NB4 (cell line): Measurements from ENCODE around the gene DPY19L3.

Experiments used
- POLR2A ChIP-seq: IDR thresholded peaks from 2 replicates; pipeline ENCODE4 v1.6.1; 2011; ENCODE audit warnings: mild to moderate bottlenecking; ENCODE audit not compliant: insufficient read length; ENCODE audit errors: extremely low read depth
- TF ChIP-seq, protein P1 (sequence below): IDR thresholded peaks from one replicate; pipeline ENCODE4 v1.5.1; 2012; ENCODE audit warnings: low read depth, low read length
- TF ChIP-seq, protein P2 (sequence below): IDR thresholded peaks from 2 replicates; pipeline ENCODE4 v1.6.1; 2011; ENCODE audit warnings: low read depth, low read length

DNA sequence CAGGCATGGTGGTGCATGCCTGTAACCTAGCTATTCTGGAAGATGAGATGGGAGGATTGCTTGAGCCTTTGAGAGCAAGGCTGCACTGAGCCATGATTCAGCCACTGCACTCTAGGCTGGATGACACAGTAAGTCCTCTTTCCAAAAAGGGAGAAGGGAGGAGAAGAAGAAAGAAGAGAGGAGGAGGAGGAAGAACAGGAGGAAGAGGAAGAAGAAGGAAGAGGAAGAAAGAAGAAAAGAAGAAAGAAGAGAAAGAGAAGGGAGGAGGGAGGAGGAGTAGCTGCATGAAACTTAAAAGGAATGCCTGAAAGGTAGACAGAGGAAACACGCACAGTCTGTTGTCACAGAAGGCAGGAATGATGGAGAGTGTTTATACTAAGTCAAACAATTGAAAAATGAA is 3.6 kb upstream of the DPY19L3 start:
- TF ChIP-seq, protein P1, sequence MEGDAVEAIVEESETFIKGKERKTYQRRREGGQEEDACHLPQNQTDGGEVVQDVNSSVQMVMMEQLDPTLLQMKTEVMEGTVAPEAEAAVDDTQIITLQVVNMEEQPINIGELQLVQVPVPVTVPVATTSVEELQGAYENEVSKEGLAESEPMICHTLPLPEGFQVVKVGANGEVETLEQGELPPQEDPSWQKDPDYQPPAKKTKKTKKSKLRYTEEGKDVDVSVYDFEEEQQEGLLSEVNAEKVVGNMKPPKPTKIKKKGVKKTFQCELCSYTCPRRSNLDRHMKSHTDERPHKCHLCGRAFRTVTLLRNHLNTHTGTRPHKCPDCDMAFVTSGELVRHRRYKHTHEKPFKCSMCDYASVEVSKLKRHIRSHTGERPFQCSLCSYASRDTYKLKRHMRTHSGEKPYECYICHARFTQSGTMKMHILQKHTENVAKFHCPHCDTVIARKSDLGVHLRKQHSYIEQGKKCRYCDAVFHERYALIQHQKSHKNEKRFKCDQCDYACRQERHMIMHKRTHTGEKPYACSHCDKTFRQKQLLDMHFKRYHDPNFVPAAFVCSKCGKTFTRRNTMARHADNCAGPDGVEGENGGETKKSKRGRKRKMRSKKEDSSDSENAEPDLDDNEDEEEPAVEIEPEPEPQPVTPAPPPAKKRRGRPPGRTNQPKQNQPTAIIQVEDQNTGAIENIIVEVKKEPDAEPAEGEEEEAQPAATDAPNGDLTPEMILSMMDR, result no peak
- TF ChIP-seq POLR2A, result no peak
- TF ChIP-seq, protein P2, sequence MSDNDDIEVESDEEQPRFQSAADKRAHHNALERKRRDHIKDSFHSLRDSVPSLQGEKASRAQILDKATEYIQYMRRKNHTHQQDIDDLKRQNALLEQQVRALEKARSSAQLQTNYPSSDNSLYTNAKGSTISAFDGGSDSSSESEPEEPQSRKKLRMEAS, result no peak
